HUDEP-2 (cell line): Measurements from ENCODE around the gene ZNF547.
"Not testable (repeated sequence)": the region's sequence is repeated elsewhere in the genome, so short reads cannot be mapped to it uniquely, and the experiment has no call there.

Experiments used
- DNase-seq, 76 experiments: peaks; one replicate each; lab custom pipeline; 2025; ENCODE audit not compliant: unreplicated experiment in 76 of 76; lab: John Stamatoyannopoulos, UW

ZNF547 gene

DNA sequence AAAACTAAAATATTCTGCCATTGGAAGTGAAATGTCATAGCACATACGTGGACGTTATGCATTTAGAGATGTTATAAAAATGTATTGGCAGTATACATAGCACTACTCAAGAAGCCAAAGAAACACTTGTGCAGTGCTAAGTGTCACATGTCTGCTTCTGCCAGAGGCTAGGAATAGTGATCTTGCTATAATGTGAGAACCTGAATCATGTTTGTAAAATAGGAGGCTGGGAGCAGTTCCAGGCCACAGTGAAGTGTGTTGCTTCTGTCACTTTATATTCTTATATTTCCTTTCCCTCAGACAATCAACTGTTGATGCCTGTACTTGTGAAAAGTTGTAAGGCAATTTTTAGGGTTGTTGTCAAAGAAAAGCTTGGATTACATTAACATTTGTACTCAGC lies 3.4 kb downstream of the ZNF547 start:
- no peak for DNase-seq

DNA sequence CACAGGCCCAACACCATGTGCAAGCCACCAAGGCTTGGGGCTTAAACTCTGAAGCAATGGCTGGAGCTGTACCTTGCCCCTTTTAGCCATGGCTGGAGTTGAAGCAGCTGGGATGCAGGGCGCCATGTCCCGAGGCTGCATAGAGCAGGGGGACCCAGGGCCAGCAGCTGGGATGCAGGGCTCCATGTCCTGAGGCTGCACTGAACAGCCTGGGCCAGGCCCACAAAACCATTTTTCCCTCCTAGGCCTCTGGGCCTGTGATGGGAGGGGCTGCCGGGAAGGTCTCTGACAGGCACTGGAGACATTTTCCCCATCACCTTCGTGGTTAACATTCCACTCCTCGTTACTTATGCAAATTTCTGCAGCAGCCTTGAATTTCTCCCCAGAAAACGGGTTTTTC lies 10.8 kb downstream of the ZNF547 start:
- DNase-seq: no peak

GRCh38 chr19:57374647-57375046 lies 11.3 kb downstream of the ZNF547 start:
- not testable (repeated sequence) for DNase-seq

GRCh38 chr19:57376151-57376550 lies 12.8 kb downstream of the ZNF547 start:
- DNase-seq: no peak

DNA sequence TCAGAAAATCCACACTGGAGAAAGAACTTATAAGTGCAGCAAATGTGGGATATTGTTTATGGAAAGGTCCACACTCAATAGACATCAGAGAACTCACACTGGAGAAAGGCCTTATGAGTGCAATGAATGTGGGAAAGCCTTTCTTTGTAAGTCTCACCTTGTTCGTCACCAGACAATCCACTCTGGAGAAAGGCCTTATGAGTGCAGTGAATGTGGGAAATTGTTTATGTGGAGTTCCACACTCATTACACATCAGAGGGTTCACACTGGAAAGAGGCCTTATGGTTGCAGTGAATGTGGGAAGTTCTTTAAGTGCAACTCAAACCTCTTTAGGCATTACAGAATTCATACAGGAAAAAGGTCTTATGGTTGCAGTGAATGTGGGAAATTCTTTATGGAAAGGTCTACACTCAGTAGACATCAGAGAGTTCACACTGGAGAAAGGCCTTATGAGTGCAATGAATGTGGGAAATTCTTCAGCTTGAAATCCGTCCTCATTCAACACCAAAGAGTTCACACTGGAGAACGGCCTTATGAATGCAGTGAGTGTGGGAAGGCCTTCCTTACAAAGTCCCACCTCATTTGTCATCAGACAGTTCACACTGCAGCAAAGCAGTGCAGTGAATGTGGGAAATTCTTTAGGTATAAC lies 14.3 kb downstream of the ZNF547 start:
- no peak for DNase-seq

GRCh38 chr19:57380923-57381322 lies 17.6 kb downstream of the ZNF547 start:
- no peak for DNase-seq

- DNase-seq: no peak
Observed at GRCh38 chr19:57382806-57383488, 19.6 kb downstream of the ZNF547 start.

DNA sequence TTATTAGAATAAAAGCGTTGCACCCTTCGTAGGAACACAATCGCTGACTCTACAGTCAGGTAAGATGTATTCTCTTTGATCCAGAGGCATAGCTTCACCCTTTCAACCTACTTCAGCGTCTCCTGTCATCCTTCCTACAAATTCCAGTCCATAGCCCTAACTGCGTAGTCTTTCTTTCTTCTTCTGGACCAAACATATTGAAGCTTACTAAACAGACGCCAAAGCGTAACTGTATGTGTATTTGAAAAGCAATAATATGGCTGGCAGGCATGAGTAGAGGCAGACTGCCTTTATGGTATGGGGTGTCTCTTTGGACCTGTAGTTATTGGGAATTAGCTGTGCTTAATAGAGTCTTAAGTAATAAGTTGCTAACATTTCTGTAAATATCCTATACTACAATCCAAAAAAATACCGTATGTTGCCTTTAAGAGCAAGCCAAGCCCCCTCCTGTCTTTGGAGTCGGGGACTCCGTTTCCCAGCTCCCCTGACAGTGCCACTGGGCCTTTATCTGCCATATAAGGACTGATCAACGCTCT lies 25.9 kb downstream of the ZNF547 start:
- DNase-seq: no peak

GRCh38 chr19:57389730-57390598 lies 26.6 kb downstream of the ZNF547 start, which contains the start of gene ZNF548:
Gene ZNF548 (plus strand): TSS chr19:57389854. CDS start chr19:57390100, 246 bp downstream.
- peak; percentile 53 to 99 (median 93) for DNase-seq

DNA sequence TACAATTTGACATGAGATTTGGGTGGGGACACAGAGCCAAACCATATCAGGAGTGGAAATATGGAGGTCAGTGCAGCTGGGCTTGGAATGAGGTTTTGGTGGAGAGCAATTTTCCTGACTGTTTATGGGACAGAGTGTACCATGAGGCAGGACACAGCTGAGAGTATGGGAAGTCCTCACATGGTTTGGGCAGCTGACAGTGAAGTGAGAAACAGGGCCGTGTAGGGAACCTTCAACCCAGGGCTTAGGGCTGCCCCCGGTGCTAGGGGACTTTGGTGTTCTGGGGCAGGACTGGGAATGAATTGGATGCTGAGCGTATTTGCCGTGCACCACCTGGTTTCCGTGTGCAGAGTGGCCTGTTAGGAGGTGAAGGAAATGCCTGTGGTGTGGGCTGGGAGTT lies 32.4 kb downstream of the ZNF547 start:
- DNase-seq: no peak

GRCh38 chr19:57398868-57399267 lies 35.5 kb downstream of the ZNF547 start:
- no peak for DNase-seq

DNA sequence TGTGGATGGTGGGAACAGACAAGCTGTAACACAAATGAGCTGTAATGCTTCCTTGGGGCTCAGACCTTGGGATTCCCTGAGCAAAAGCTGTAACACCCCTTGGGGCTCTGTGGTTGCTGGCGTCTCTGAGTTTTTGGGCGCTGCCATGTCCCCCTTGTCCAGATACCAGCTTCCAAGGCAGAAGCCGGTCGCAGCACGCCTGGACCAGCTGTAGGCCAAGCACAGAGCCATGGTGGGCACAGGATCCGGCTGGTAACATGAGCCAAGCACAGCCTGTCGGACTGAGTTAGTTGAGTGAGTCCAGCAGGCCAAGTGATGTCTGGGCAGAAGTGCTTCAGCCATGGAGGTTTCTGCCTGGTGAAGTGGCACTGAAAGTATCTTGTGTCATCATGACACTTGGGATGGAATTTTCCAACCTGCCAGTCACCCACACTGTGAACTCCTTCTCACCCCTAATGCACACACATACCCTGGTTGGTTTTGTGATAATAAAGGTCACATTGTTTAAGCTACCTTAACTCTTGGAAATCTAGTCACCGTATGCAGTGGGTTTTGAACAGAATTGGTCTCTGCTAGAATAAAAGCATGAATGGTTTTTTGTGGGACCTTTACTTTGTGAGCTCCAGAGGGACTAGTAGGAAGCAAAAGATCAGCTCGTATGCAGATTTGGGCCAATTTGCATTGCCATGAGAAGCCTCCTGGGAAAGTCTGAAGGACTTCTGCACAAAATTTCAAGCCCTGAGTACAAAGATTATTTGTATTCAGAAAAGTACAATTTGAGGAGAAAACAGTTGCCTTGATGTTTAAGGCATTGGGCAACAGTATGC lies 40.6 kb downstream of the ZNF547 start:
- no peak for DNase-seq

DNA sequence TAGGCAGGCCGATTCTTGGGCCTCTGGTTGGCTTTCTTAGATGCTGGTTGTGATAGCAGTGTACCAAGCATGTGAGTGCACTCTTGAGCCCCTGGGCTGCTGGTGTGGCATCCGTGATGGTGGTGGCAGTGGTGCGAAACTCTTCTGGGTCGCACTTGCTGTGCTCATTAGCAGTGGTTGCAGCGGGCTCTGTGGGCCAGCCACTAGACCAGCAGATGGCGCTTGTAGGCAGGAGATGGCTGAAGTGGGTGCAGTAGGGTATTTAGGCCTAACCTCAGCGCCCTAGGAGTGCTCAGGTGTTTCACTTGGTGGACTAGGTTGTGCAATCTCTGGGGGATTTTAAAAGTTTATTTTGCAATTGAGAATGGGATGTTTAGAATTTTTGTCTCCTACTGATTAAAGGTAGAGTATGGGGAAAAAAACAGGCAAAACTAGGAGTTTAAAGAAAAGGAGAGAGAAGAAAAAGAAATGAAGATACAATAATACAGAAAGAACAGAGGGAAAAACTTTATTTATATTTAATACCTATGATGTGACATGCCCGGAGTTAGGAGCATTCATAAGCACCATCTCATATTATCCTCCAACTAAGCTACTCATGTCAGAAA lies 43.3 kb downstream of the ZNF547 start:
- DNase-seq: peak in 66 of 76 experiments; percentile 3 to 74 (median 43)

DNA sequence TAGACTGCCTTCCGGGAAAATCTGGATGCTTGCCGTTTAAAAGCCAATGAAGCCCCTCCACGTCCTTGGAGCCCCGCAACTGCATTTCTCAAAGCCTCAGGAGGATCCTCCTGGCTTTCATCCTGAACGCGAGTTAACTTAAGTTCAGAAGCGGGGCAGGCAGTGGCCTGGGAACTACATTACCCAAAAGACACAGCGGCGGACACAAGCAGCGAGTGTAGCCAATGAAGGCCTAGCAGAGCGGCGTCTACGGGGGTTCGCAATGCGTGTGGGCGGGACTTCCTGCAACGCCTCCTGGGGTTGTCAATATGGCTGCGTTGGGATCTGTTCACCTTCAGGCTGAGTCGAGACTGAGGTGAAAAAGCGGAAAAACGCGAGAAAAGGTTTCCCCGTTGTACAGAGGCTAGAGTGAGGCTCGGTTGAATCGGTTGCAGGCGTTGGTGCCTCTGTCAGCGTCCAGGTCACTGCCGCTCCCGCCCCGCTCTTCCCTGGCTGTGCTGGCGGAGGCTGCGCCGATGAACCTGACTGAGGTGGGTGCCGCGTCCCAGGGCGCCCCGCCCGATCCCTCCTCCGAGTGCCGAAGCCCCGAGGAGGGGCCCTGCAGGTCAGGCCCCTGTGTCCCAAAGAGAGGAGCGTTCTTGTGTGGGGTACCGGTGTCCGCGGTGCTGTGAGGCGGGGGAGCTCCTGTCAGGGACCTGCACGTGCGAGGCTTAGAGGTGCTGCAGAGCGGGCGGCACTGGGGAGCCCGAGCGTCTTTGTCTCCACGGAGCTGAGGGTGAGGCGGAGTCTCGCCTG lies 47.7 kb downstream of the ZNF547 start, which contains the start of gene ZNF17:
Gene ZNF17, plus strand, starts transcription at position 285 of the 795 bp plus-strand sequence. CDS start 2,455 bp downstream, outside the sequence.
- peak in 75 of 76 experiments; percentile 44 to 96 (median 90) for DNase-seq

- DNase-seq: no peak
Observed at GRCh38 chr19:57419439-57419838, 56.1 kb downstream of the ZNF547 start.

GRCh38 chr19:57421037-57421436 lies 57.7 kb downstream of the ZNF547 start:
- DNase-seq: no peak
